NCI-H748 (cell line): ENCODE data around the gene PCTP.

Source experiments
- DNase-seq: peaks from one replicate; lab custom pipeline; 2025; ENCODE audit not compliant: unreplicated experiment; lab: John Stamatoyannopoulos, UW

The PCTP gene

DNA sequence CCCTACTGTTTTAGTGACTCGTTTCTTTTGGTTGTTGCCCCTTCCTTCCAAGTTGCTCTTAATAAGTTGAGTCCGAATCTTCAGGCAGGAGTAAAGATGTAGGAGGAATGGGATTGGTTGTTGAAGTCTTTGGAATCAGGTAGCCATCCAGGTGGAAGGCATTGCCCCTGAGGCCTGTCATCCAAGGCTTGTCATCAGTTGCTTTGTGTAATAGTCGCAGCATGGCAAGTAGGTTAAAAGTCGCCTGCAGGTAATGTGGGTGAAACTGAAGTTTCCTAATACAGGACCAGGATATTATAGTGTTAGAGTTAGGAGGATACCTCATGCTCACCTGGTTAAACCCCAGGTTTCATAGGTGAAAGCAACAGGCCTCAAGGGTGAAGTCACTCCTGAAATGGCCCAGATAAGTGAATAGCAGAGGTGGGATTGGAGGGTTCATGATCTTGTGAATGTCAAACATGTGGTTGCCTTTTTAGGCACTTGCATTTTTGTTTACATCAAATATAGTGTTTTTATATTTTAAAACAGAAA is 934 bp downstream of the PCTP start:
- DNase-seq: no peak

DNA sequence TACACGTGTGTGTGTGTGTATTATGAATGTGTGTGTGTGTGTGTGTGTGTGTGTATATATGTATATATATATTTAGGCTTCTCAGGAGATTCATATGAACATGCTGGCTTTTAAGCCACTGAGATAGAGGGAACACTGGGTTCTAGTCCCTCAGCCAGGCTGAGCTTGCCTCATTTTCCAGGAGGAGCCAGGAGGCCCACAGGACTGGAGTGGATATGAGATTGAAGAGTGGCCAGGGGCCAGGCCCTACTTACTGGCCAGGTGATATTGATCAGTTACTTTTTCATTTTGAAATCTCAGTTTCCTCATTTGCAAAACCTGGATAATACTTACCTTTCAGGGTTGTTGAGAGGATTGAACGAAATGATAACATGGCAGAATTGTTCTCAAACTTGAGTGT is 5.8 kb downstream of the PCTP start:
- DNase-seq: no peak

DNA sequence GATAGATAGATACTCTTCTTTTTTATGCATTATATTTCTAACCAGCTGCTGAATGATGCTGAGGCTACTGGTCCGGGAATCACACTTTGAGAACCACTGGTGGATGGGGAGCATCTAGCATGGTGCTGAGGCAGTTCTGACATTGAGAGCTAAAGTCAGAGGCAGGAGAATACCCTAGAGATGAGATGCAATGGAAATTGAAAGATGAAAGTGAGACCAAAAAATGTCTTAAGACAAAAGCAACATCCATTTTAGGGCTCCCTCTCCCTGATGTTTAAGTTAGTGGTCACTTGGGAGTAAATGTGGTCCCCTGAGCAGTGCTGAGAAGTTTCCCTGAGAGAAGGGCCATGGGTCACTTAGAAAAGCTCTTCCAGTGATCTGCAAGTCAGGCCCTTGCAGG is 6.8 kb downstream of the PCTP start:
- no peak for DNase-seq

DNA sequence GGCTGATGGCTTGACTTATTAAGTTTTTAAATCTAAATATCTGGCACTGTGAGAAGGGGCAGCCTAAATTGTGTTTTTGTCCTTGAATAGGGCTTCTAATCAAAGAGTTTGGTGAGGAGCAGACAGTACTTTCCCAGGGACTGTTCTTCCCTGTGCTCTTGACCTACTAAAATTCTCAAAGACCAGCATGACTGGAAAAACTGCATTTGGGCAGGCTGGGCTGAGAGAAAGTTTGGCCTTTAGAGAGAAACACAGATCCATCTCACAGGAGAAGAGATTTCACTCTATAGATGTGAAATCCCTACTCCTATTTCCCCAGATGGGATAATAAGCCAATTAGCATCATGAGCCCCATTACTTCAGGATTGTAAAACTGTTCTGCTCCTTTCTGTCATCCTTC is 7.3 kb downstream of the PCTP start:
- DNase-seq: no peak

DNA sequence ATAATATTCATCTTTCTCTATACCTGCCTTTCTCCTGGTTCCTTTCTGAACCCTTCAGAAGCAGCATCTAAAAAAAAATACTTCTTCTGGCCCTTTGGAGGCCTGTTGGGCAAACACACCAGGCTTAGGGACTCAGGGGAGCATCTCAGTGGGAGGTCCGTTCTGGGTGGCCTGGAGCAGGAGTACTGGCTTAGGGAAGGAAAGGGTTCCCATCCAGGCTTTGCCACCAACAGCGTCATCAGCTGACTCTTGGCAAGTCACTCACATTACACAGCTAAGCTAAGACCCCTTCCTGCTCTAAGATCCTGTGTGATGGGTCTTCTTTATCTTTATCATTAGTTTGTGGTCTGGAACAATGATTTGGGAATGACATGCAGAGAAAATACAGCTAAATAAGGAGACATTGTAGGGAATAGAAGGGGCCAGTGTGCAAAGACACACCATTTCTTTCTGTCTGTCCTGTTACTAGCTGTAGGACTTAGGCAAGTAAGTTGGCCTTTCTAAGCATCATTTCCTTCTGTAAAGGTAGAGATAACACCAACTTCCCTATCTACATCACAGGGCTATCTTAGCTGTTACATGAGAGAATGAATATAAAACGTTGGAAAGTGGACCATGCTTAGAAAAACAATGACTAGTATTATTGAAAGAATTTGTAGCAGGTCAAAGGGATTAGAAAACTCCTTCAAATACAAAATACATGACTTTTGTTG is 9.9 kb downstream of the PCTP start:
- no peak for DNase-seq

DNA sequence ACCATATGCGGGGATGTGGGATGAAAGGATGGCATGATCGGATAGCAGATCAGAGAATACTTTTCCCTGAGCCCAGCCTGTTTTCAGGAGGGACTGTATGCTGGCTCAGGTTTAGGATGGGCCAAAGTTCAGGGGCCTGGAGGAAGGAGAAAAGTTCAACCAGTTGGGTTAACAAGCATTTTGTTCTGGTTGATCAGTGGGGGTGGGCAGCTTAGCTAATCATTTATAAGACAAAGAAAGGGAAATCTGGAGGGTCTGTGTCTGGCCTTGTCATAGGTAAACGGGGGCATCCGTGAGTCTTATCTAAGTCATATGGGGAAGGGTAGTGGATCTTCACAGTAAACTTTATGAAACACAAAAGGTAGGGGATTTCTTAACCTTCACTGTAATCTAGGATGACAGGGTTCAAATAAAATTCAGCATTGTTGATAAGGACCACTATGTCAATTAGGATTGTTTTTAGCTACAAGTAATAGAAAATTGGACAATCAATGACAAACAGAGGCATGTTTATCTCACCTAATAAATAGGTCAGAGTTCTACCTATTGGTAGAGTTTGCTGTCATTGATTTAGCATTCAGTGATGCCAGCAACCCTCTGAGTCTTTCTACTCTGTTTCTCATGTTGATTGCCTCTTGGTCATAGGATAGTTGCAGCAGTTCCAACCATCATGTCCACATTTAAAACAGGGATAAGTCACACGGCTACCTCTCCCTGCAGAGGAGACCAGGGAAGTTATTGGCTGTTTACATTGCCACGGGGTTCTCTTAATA is 11.4 kb downstream of the PCTP start:
- no peak for DNase-seq

DNA sequence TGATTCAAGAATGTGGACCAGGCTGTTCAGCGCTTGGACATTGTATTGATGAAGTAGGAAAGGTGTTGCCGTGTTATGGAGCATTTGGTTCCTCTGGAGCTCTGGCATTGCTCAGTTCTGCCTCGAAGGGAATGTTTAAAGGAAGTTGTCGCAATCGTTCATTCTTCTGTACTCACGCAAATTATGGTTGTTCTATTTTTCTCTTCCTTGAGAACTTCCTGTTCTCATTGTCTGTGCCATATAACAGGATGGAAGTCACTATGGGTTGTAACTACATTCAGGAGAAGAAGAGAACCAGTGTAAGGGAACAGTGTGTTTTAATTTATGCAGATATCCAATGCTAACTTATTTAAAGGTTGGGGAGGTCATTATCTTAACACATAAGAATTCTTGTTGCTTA is 13.0 kb downstream of the PCTP start:
- DNase-seq: no peak

DNA sequence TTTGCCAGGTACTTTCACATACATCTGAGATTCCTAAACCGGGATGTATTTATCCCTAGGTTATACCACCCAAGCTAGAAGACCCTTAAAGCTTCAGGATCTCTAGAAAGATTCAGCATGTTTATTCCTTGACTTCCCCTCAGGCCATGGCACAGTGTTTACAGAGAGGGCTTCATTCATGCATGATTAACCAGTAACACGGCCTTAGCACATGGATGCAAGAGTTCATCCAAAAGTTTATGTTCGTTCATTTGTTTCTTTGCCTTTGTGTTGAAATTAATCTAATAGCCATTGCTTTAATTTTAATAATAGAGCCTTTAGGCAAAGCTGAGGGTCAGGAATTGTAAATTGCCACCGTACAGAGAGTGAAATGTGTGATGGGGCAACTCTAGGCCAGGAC is 13.8 kb downstream of the PCTP start:
- no peak for DNase-seq

DNA sequence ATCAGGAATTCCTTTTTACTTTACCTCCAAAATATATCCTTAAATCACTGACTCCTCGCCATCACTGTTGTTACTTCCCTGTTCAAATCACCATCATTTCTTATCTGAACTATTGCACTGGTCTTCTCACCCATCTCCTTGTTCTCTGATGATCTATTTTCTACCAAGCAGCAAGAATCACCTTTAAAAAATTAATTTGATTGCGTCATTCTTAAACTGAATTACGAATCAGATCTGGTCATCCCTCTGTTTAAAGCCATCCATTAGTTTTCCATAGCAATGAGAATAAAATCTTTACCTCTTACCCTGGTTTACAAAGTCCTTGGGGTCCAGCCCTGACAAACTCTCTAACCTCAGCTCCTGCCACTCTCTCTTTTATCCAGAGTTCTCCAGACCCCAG is 14.6 kb downstream of the PCTP start:
- DNase-seq: no peak

DNA sequence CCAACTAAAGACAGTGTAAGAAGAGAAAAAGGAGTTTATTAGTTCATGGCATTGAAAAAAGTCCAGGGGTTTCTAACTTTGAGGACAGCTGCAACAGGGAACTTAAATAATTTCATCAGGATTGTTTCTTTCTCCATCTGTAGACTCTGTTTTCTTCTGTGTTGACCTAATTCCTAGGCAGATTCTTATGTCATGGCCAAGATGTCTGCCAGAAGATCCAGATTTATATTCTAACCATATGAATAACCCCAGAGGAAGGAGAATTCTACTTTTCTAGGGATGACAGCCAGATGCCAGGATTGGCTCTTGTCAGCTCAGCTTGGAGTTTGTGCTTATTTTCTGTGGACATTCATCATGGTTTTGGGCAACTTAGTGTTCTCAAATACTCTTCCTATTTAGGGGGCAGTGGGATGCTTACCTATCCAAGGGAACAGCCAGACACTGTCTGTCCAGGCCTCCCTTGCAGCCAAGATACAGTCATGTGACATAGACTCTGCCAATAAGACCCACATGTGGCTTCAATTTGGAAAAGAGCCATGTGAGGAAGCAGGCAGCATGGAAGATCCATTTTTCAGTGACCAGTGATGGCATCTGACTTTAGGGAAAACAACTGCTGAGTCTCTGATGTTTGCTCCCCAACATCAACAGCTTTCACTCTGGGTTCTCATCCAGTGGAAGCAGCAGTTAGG is 18.2 kb downstream of the PCTP start:
- no peak for DNase-seq

DNA sequence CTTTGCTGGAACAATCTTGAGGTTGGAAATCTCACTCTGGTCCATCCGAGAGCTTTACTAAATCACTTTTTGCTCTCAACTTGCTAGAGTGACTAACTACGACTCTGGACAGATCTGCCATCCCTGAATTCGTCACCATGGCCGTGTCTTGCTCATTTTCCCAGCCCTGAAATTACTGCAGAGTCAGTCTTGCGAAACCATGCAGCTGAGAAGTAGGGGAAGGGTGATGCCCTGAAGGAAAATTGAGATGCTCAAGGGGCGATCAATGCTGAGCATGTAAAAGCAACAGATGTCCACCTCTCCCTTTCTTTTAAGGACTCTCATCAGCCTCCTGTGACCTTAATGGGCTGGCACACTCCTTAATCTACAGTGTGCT is 18.8 kb downstream of the PCTP start:
- DNase-seq: no peak

DNA sequence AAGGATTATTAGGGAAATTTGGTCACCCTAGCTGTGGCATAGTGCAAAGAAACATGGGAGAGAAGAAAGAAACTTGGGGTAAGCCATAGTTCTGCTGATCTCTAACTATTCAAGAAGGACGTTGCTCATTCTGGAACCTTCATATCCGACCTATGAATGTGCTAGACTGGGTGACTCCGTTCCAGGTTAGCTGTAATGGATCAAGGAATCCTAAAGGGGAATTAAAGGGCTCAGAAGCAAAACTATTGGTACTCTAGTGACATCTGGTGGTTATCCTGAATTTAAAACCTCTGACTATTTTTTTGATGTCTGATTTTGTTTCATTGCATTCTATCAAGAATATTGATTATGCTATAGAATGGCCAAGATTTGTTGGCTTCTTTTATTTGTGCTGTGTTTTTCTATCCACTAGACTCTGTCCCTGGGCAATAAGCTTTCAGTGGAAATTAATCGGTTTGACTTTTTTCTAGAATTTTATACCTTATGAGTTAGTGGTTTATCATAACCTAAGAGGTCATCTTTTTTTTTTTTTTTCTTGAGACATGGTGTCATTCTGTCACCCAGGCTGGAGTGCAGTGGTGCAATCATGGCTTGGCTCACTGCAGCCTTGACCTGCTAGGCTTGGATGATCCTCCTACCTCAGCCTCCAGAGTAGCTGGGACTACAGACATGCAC is 19.5 kb downstream of the PCTP start:
- DNase-seq: peak; percentile 36

DNA sequence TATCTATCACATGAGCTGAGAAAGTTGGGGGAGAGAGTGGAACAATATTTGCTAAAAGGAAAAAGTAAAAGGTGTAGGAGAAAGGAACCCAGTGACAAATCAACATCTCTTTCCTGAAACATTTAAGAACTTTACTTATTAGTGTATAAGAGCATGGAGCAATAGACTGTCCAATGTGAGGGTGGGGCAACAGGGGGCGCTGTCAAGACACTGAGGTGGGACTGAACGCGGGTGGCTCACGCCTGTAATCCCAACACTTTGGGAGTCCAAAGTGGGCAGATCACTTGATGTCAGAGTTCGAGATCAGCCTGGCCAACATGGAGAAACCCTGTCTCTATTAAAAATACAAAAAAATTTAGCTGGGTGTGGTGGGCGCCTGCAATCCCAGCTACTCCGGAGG is 21.2 kb downstream of the PCTP start:
- DNase-seq: no peak

DNA sequence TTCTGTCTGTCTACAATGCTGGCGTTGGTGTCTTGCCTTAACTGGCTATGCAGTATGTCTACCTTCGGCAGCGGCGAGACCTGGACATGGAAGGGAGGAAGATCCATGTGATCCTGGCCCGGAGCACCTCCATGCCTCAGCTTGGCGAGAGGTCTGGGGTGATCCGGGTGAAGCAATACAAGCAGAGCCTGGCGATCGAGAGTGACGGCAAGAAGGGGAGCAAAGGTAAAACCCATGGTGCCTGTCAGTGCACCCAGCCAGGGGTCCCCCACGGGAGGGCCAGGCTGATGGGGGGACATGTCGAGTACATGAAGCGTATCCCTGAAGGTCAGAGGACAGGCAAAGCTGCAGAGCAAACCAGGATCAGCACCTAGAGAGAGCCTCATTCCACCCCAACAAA is 22.8 kb downstream of the PCTP start:
- DNase-seq: no peak

DNA sequence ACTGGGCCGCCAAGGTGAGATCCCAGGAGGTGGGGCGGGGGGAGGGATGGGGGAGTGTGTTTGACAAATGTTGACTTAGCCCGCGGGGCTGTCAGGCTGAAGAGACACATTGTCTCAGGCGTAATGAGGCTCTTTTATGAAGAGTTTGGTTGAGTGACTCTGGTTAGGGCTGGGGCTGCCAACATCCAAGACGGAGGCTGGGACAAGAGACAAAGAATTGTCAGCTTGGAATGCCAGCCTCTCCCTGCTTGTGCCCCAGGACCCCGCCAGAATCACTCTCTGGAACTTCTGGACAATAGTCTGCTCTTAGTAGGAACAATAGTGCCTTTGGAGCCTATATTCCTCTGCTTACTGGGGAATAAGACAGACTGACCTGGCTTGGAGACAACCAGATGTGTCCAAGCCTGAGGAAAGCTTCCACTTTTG is 24.0 kb downstream of the PCTP start:
- peak; percentile 71 for DNase-seq

DNA sequence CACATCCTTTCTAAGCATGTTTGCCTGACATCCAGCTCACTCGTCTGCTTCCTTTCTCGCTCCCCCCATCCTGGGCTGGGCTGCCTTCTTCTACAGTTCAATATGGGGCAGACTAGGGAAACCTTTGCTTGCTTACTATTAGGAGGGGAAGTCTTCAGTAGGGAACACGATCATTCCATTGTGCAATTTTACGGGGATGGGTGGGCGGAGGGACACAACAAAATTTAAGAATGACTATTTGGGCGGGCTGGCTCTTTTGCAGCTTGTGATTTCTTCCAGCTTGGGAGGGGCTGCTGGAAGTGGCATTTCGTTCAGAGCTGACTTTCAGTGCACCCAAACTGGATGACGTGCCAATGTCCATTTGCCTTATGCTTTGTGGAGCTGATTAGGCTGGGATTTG is 25.4 kb downstream of the PCTP start:
- DNase-seq: no peak

DNA sequence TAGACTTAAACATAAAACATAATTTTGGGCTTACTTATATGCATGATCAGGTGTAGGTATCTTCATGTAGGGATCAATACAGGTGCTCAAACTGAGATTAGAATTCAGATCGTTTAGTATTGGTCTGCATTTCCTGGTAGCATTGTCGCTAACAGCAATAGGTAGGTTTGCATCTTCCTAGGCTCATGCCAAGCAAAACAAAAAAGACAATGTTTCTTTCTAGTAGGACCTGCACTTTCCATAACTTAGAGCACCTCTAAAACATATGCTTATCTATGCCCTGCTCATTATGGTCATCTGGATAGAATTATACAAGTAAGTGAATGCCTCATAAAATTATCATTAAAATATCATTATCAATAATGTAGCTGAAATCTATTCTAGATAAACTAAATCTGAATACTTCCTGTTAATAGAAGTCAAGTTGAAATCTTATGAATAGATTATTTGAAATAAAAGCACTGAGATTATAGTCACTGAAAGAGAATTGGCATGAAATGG is 26.7 kb downstream of the PCTP start:
- no peak for DNase-seq

DNA sequence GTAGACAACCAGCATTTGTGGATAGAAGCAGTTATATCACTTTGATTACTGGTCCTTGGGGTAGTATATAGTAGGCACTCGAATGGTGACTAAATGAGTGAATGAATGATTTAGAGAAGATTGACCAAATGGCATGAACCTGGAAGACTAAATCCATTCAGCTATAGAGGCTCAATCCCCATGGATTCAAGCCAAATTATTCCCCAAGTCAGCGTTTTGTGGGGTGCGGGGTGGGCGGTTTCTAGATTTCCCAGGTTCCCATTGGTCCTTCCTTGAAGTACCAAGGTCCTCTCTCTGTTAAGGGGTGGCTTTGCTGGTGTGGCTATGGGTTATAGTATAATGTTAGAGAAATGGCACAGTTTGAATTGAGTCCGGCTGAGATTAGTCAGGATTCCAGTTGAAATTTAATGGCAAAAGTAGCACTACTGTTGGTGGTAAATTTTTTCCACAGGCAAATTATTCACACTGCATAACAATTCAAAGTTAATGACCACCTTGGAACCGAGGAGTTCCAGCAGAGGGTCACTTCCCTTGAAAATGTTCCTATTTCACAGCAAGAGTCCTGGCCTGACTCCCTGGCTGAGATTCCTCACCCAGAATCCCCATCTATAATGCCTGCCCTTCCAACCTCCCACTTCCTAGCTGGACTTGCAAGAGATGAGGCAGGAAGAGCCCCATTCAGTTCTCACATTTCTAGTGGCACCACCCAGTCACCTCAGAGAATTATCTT is 27.7 kb downstream of the PCTP start:
- DNase-seq: no peak

DNA sequence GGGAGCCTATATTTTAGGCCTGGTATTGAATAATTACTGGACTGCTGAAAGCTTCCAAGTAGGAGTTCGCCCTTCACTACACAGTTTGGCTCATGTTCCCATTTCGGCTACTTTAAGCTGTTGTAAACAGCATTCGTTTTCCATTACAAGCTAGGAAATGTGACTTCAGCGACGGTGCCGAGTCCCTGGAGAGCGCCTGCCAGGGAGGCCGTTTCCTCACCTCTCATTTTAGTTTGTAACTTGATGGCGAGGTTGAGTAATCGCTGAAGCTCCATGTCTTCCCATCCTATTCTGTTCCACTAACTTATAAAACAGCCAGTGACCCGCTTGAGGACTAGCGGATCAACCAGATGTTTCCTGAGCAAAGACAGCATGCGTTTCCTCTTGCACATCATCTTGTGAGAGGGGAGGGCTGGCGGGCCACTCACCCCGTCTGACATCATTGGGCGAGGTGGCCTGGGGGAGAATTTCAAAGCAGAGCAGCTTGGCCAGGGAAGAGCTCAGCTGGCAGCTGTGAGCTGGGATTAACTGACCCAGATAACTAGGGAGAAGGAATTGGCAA is 32.9 kb downstream of the PCTP start:
- no peak for DNase-seq

DNA sequence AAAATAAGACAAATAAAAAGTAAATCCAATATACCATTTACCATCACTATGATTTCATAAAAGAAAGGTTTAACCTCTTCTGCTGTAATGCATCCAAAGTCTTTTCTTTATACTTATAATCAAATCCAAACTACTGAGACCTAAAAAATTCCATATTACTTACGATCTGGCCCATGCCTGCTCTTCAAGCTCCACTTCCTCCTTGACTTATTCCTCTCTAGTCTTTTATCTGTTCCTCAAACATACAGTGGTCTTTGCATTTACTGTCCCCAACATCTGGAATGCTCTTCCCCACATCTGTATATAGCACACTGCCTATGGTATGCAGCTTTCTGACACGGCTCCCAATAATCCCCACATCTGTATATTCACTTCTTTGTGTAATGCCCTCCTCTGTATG is 33.8 kb downstream of the PCTP start:
- DNase-seq: no peak
